A549 treated with AZD9567 at 1 μM for 4 hours (cell line): ENCODE measurements around the gene CYP3A4. TPM values are rescaled to one million over a fixed set of nuclear protein-coding genes. Genes with fewer than 3 reads are reported as not detected.

ENCODE experiments used
- total RNA-seq: library from RNA; stranded (reverse); fragments of 200-300 nt; extraction: Qiagen RNA extraction; gene quantifications from 5 replicates; pipeline ENCODE4 v1.2.3, GENCODE V29; 2022; ENCODE audit not compliant: insufficient read depth

The CYP3A4 gene
- total RNA-seq: not detected in 5 replicates

DNA sequence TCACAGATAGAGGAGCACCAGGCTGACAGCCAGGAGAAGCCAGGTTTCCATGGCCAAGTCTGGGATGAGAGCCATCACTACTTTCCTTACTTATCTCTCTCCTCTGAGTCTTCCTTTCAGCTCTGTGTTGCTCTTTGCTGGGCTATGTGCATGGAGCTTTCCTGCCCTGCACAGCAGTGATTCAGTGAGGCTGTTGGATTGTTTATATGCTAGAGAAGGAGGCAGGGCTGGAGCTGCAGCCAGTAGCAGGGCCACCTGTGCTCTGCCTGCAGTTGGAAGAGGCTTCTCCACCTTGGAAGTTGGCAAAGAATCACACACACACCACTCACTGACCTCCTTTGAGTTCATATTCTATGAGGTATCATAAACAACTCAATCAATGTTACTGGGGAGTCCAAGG lies at the start of gene CYP3A4:
Gene CYP3A4, minus strand, starts transcription at position 178 of the 400 bp plus-strand sequence. Its CDS starts 103 bp downstream, at position 75.

DNA sequence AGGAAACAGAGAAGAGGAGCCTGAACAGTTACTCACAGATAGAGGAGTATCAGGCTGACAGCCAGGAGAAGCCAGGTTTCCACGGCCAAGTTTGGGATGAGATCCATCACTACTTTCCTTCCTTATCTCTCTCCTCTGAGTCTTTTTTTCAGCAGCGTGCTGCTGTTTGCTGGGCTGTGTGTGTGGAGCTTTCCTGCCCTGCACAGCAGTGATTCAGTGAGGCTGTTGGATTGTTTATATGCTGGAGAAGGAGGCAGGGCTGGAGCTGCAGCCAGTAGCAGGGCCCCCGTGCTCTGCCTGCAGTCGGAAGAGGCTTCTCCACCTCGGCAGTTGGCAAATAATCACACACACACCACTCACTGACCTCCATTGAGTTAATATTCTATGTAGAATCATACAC lies 49.0 kb downstream of the CYP3A4 start, which contains the start of gene CYP3A7:
Gene CYP3A7, minus strand, starts transcription at position 210 of the 400 bp plus-strand sequence. Its CDS starts 103 bp downstream, at position 107.

Other genes starting within 250 kb of the CYP3A4 start
- 5.0 to 7.4 TPM (median 6.5 TPM) in 5 replicates for gene FAM200A, start 232.1 kb downstream of the CYP3A4 start, total RNA-seq
- gene ZNF655, start 225.5 kb downstream of the CYP3A4 start, total RNA-seq: 45.1 to 56.7 TPM (median 53.1 TPM) in 5 replicates
- 1.0 to 1.5 TPM (median 1.4 TPM) in 4 of 5 replicates, not detected in the other for gene TMEM225B, start 185.9 kb downstream of the CYP3A4 start, total RNA-seq
- gene ZSCAN25, start 167.2 kb downstream of the CYP3A4 start, total RNA-seq: 9.2 to 20.9 TPM (median 9.9 TPM) in 5 replicates
- gene CYP3A5, start 104.2 kb downstream of the CYP3A4 start, total RNA-seq: 1.3 to 1.5 TPM (median 1.4 TPM) in 4 of 5 replicates, not detected in the other
- not detected in 5 replicates for gene CYP3A7, start 49.0 kb downstream of the CYP3A4 start, total RNA-seq
- gene CYP3A43, start 43.8 kb upstream of the CYP3A4 start, total RNA-seq: not detected in 5 replicates
- gene OR2AE1, start 92.8 kb upstream of the CYP3A4 start, total RNA-seq: not detected in 5 replicates
- 27.8 to 37.9 TPM (median 28.1 TPM) in 5 replicates for gene TRIM4, start 135.3 kb upstream of the CYP3A4 start, total RNA-seq
- gene GJC3, start 145.4 kb upstream of the CYP3A4 start, total RNA-seq: 0.07 to 0.21 TPM in 2 of 5 replicates, not detected in the others
- gene AZGP1, start 191.8 kb upstream of the CYP3A4 start, total RNA-seq: 0.13 TPM in 1 of 5 replicates, not detected in the others
- gene ZKSCAN1, start 231.4 kb upstream of the CYP3A4 start, total RNA-seq: 7.8 to 11.5 TPM (median 10.7 TPM) in 5 replicates